GM12878 (cell line): ENCODE data around the gene ANP32B. TPM values are rescaled to one million over a fixed set of nuclear protein-coding genes. Genes with fewer than 3 reads are reported as not detected.

Source experiments
- ATAC-seq: fragments of 200-7000 bp; cut with Tn5 transposase; 3 replicates; pipeline ENCODE4 v1.9.1; 2020; ENCODE audit warnings: mild to moderate bottlenecking, moderate library complexity
- BruUV-seq: library from RNA; stranded (reverse); fragments of 400-500 nt; replicated peaks from 2 replicates; lab custom pipeline; 2021; lab: Mats Ljungman, UMichigan
- CTCF ChIA-PET: fragments of 300-600 bp; sonication (Branson Sonifier 250); formaldehyde crosslinking; extraction: SDS; loops from one replicate; lab custom pipeline; 2021; ENCODE audit warnings: inconsistent platforms; lab: Yijun Ruan, JAX
- POLR2A ChIA-PET: fragments of 350-600 bp; formaldehyde crosslinking; extraction: SDS; loops from one replicate; lab custom pipeline; 2021; ENCODE audit warnings: inconsistent platforms; lab: Charles Lee
- RAD21 ChIA-PET: fragments of 300-600 bp; sonication (Branson Sonifier 250); formaldehyde crosslinking; loops from one replicate; lab custom pipeline; 2023; ENCODE audit warnings: antibody characterized with exemption; ENCODE audit not compliant: unreplicated experiment; lab: Charles Lee
- SMC1A ChIA-PET: fragments of 300-600 bp; sonication (Branson Sonifier 250); formaldehyde crosslinking; loops from one replicate; lab custom pipeline; 2023; ENCODE audit not compliant: unreplicated experiment, uncharacterized antibody; lab: Charles Lee
- DNase-seq: peaks from one replicate; pipeline ENCODE4 v3.0.0-alpha.2; 2011; ENCODE audit warnings: low read depth, low spot score
- FAIRE-seq: peaks from 3 replicates; lab custom pipeline; 2011; peaks lifted over from hg19 to GRCh38; lab: Jason Lieb, UNC
- H2AFZ ChIP-seq: 2 replicates; pipeline ENCODE4 v1.6.0; 2011; ENCODE audit warnings: low read depth, low read length, control low read depth; ENCODE audit not compliant: control insufficient read depth
- H3K27ac ChIP-seq: 2 replicates; pipeline ENCODE4 v1.5.1; 2011; ENCODE audit warnings: control low read depth; ENCODE audit not compliant: control insufficient read depth, insufficient read depth
- H3K27me3 ChIP-seq, 2 experiments: replicated peaks in 1 of 2; 2 replicates each; pipeline versions ENCODE4 v1.6.0 to v1.6.1; 2011; ENCODE audit warnings: low read length in 1 of 2; ENCODE audit not compliant: control insufficient read depth in 2 of 2, insufficient read depth in 2 of 2
- H3K36me3 ChIP-seq, 2 experiments: 2 replicates each; pipeline ENCODE4 v1.5.1; 2011; ENCODE audit warnings: low read length in 1 of 2; ENCODE audit not compliant: control insufficient read depth in 2 of 2, insufficient read depth in 2 of 2
- H3K4me1 ChIP-seq: 2 replicates; pipeline ENCODE4 v1.6.1; 2011; ENCODE audit warnings: mild to moderate bottlenecking, low read length, moderate library complexity, mixed read lengths; ENCODE audit not compliant: control insufficient read depth, insufficient read depth
- H3K4me2 ChIP-seq: 2 replicates; pipeline ENCODE4 v1.6.0; 2011; ENCODE audit warnings: control low read depth; ENCODE audit not compliant: control insufficient read depth, insufficient read depth
- H3K4me3 ChIP-seq: fragments of 200-600 bp; sonication (generic); 2 replicates; pipeline ENCODE4 v1.5.1; 2016
- H3K79me2 ChIP-seq: 2 replicates; pipeline ENCODE4 v1.6.0; 2011; ENCODE audit warnings: low read length; ENCODE audit not compliant: control insufficient read depth, insufficient read depth
- H3K9ac ChIP-seq: 2 replicates; pipeline ENCODE4 v1.8.0; 2011; ENCODE audit warnings: low read length, control low read depth, mixed read lengths; ENCODE audit not compliant: control insufficient read depth, insufficient read depth
- H3K9me3 ChIP-seq: replicated peaks from 3 replicates; pipeline ENCODE4 v1.5.1; 2011; ENCODE audit warnings: mild to moderate bottlenecking, low read length; ENCODE audit not compliant: control insufficient read depth, insufficient read depth
- H4K20me1 ChIP-seq: 2 replicates; pipeline ENCODE4 v1.6.0; 2011; ENCODE audit not compliant: control insufficient read depth, insufficient read depth
- CBFB ChIP-seq: IDR thresholded peaks from 2 replicates; pipeline ENCODE4 v1.6.1; 2016; ENCODE audit warnings: antibody characterized with exemption, low read depth
- NFYA ChIP-seq: IDR thresholded peaks from 2 replicates; pipeline ENCODE4 v1.6.1; 2011; ENCODE audit warnings: low read depth, mild to moderate bottlenecking, low read length, improper control_type of control experiment, borderline replicate concordance
- SP1 ChIP-seq: IDR thresholded peaks from one replicate; pipeline ENCODE4 v1.6.1; 2011; ENCODE audit warnings: low read depth, low read length
- ZSCAN29 ChIP-seq: fragments of 450-650 bp; IDR thresholded peaks from 2 replicates; pipeline ENCODE4 v1.6.1; 2017; ENCODE audit warnings: mild to moderate bottlenecking, moderate library complexity
- WGBS: methylation state at CpG from one replicate; pipeline ENCODE4 v1.1.6; 2016; ENCODE audit warnings: low lambda C conversion rate; ENCODE audit not compliant: insufficient replicate concordance, insufficient coverage; ENCODE audit errors: missing lambda C conversion rate; 5-methylcytosine and 5-hydroxymethylcytosine counted together
- in situ Hi-C: fragments of 300-500 bp; cut with MboI; formaldehyde crosslinking; loops from 9 replicates; pipeline ENCODE4 v1.14.3; 2018; ENCODE audit warnings: mixed read lengths
- intact Hi-C: fragments of 100-400 bp; cut with micrococcal nuclease; formaldehyde crosslinking; loops from one replicate; pipeline ENCODE4 v1.14.2; 2022; ENCODE audit not compliant: unreplicated experiment
- polyA plus RNA-seq, 11 experiments: library from polyadenylated mRNA; depleted of rRNA in 4 of 11; unstranded in 6 of 11; stranded (reverse) in 5 of 11; fragments of >200 nt; fragmentation: Nextera tagmentation in 4 of 11; fragmentation: Illumina TruSeq in 1 of 11; extraction: Ambion mirVana in 4 of 11; extraction: Trizol in 1 of 11; gene quantifications; 1 replicate in 1 of 11; 2 replicates in 10 of 11; pipeline versions ENCODE4 v1.2.1 to v1.2.3, GENCODE V29; 2011 to 2016; ENCODE audit warnings: inconsistent platforms in 2 of 11, missing spikeins in 2 of 11, low read depth in 1 of 11
- total RNA-seq, 4 experiments: library from RNA; depleted of rRNA in 3 of 4; stranded (reverse); fragments of >200 nt in 3 of 4; fragmentation: Illumina TruSeq in 1 of 4; extraction: Trizol in 1 of 4; gene quantifications; 2 replicates each; pipeline versions ENCODE4 v1.2.1 to v1.2.3, GENCODE V29; 2013 to 2021
- TF ChIP-seq, protein P1 (sequence below), 3 experiments: IDR thresholded peaks in 2 of 3; conservative IDR thresholded peaks in 1 of 3; 2 replicates each; pipeline ENCODE4 v1.5.1; 2011; ENCODE audit warnings: low read depth in 3 of 3, low read length in 3 of 3, mild to moderate bottlenecking in 3 of 3, control low read depth in 2 of 3, moderate library complexity in 2 of 3, inconsistent platforms in 1 of 3, mixed read lengths in 1 of 3; ENCODE audit not compliant: control insufficient read depth in 2 of 3, insufficient read depth in 1 of 3; ENCODE audit errors: extremely low read depth in 1 of 3
- TF ChIP-seq, protein P2 (sequence below): fragments of 450-650 bp; IDR thresholded peaks from 2 replicates; pipeline ENCODE4 v1.6.1; 2017; ENCODE audit warnings: low read depth, mild to moderate bottlenecking, moderate library complexity
- TF ChIP-seq, protein P3 (sequence below): fragments of 450-650 bp; IDR thresholded peaks from 2 replicates; pipeline ENCODE4 v1.6.1; 2016; ENCODE audit warnings: mild to moderate bottlenecking
- TF ChIP-seq, protein P4 (sequence below): IDR thresholded peaks from 2 replicates; pipeline ENCODE4 v1.6.1; 2012; ENCODE audit warnings: low read depth, low read length, improper control_type of control experiment

The ANP32B gene
- total and polyA plus RNA-seq, 10 of the 15 experiments (the other 5 are each of a cell fraction or from before 2014, with no cell fraction given) = 24.5 to 419 (median 171) TPM

GRCh38 chr9:98046180-98046543 is 63.0 kb downstream of the ANP32B start:
- ATAC-seq (no peak), FAIRE-seq (no peak), DNase-seq (no peak)
- peaks cover 49% of the 10 kb centered on the region for H3K79me2 ChIP-seq
- peak overlapping the region; percentile 88 for H3K27ac ChIP-seq
- 29% methylated on average over 9 of the region's 9 CpGs for WGBS
- H2AFZ ChIP-seq = no peak overlapping the region
- SMC1A ChIA-PET = interaction anchor here (0.8 to 3.9 kb wide), 7 partner anchors 11 to 211 kb away, joined by 3 to 27 read pairs (median 4); partner anchors contain the start of genes ANP32B and NANS
- POLR2A ChIA-PET = interaction anchor here (0.6 to 2.3 kb wide), 9 partner anchors 8 to 351 kb away, joined by 3 to 16 read pairs (median 4); partner anchors contain the start of gene NANS
- H3K36me3 ChIP-seq = no peaks in the 10 kb centered on the region; a peak in 1 of 4 replicates
- H3K9ac ChIP-seq = peak overlapping the region; percentile 77
- H3K4me1 ChIP-seq = peaks cover 6% of the 10 kb centered on the region; the same call in 1 of the 2 replicates
- in situ Hi-C loops = no loop called here
- no peaks in the 10 kb centered on the region for H4K20me1 ChIP-seq
- H3K4me3 ChIP-seq = peak overlapping the region; percentile 58
- CTCF ChIA-PET = interaction anchor here (0.6 to 4.5 kb wide), 9 partner anchors 8 to 353 kb away, joined by 3 to 29 read pairs (median 5); partner anchors contain the start of genes NANS and TRMO
- no peak for TF ChIP-seq SP1
- TF ChIP-seq, protein P1, sequence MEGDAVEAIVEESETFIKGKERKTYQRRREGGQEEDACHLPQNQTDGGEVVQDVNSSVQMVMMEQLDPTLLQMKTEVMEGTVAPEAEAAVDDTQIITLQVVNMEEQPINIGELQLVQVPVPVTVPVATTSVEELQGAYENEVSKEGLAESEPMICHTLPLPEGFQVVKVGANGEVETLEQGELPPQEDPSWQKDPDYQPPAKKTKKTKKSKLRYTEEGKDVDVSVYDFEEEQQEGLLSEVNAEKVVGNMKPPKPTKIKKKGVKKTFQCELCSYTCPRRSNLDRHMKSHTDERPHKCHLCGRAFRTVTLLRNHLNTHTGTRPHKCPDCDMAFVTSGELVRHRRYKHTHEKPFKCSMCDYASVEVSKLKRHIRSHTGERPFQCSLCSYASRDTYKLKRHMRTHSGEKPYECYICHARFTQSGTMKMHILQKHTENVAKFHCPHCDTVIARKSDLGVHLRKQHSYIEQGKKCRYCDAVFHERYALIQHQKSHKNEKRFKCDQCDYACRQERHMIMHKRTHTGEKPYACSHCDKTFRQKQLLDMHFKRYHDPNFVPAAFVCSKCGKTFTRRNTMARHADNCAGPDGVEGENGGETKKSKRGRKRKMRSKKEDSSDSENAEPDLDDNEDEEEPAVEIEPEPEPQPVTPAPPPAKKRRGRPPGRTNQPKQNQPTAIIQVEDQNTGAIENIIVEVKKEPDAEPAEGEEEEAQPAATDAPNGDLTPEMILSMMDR (IDR thresholded peaks at IDR 0.05 in 2 of 3, conservative IDR thresholded peaks at IDR 0.05 in 1 of 3; ENCODE audit: control insufficient read depth in 2 of 3, extremely low read depth in 1 of 3, insufficient read depth in 1 of 3, low read depth in 3 of 3, low read length in 3 of 3) = no peak
- TF ChIP-seq, protein P2, sequence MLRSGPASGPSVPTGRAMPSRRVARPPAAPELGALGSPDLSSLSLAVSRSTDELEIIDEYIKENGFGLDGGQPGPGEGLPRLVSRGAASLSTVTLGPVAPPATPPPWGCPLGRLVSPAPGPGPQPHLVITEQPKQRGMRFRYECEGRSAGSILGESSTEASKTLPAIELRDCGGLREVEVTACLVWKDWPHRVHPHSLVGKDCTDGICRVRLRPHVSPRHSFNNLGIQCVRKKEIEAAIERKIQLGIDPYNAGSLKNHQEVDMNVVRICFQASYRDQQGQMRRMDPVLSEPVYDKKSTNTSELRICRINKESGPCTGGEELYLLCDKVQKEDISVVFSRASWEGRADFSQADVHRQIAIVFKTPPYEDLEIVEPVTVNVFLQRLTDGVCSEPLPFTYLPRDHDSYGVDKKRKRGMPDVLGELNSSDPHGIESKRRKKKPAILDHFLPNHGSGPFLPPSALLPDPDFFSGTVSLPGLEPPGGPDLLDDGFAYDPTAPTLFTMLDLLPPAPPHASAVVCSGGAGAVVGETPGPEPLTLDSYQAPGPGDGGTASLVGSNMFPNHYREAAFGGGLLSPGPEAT = no peak
- TF ChIP-seq ZSCAN29 = no peak
- no peak for TF ChIP-seq CBFB
- TF ChIP-seq, protein P3, sequence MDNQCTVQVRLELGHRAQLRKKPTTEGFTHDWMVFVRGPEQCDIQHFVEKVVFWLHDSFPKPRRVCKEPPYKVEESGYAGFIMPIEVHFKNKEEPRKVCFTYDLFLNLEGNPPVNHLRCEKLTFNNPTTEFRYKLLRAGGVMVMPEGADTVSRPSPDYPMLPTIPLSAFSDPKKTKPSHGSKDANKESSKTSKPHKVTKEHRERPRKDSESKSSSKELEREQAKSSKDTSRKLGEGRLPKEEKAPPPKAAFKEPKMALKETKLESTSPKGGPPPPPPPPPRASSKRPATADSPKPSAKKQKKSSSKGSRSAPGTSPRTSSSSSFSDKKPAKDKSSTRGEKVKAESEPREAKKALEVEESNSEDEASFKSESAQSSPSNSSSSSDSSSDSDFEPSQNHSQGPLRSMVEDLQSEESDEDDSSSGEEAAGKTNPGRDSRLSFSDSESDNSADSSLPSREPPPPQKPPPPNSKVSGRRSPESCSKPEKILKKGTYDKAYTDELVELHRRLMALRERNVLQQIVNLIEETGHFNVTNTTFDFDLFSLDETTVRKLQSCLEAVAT = peak; percentile 61
- TF ChIP-seq NFYA = no peak
- TF ChIP-seq, protein P4, sequence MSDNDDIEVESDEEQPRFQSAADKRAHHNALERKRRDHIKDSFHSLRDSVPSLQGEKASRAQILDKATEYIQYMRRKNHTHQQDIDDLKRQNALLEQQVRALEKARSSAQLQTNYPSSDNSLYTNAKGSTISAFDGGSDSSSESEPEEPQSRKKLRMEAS = no peak
- no peaks in the 10 kb centered on the region for H3K27me3 ChIP-seq
- intact Hi-C loops = no loop called here
- H3K4me2 ChIP-seq = peak overlapping the region; percentile 68
- RAD21 ChIA-PET = interaction anchor here (0.8 to 1.3 kb wide), 3 partner anchors 10 to 217 kb away, joined by 3 to 9 read pairs (median 3); partner anchors contain the start of gene NANS
- BruUV-seq = no TSS peak
- peaks cover 5% of the 10 kb centered on the region; the same call in 2 of the 3 replicates for H3K9me3 ChIP-seq
